H9 (cell line): ENCODE data around the gene TRIM10. TPM values are rescaled to one million over a fixed set of nuclear protein-coding genes. Genes with fewer than 3 reads are reported as not detected.

Experiments used
- DNase-seq: peaks from one replicate; pipeline ENCODE4 v3.0.0-alpha.2; 2017
- H2AFZ ChIP-seq: one replicate; pipeline ENCODE4 v1.6.1; 2013; ENCODE audit warnings: mild to moderate bottlenecking, low read length, control low read depth, moderate library complexity
- H2AK5ac ChIP-seq: 2 replicates; pipeline ENCODE4 v1.6.1; 2013; ENCODE audit warnings: low read length, control low read depth, mixed read lengths; ENCODE audit not compliant: insufficient read length
- H2BK120ac ChIP-seq: one replicate; pipeline ENCODE4 v1.6.1; 2013; ENCODE audit warnings: low read depth, mild to moderate bottlenecking, low read length, control low read depth, inconsistent platforms; ENCODE audit not compliant: poor library complexity, severe bottlenecking
- H2BK12ac ChIP-seq: 2 replicates; pipeline ENCODE4 v1.6.1; 2013; ENCODE audit warnings: low read length, control low read depth, mixed read lengths, low read depth; ENCODE audit not compliant: insufficient read length
- H2BK15ac ChIP-seq: 2 replicates; pipeline ENCODE4 v1.6.1; 2013; ENCODE audit warnings: low read depth, low read length, control low read depth
- H2BK20ac ChIP-seq: one replicate; pipeline ENCODE4 v1.6.1; 2013; ENCODE audit warnings: low read depth, mild to moderate bottlenecking, low read length, control low read depth, inconsistent platforms; ENCODE audit not compliant: poor library complexity, severe bottlenecking
- H2BK5ac ChIP-seq: 2 replicates; pipeline ENCODE4 v1.6.1; 2013; ENCODE audit warnings: low read length, control low read depth, mixed read lengths; ENCODE audit not compliant: insufficient read length
- H3K14ac ChIP-seq: 2 replicates; pipeline ENCODE4 v1.6.1; 2013; ENCODE audit warnings: low read length, control low read depth; ENCODE audit not compliant: insufficient read depth
- H3K18ac ChIP-seq: 2 replicates; pipeline ENCODE4 v1.6.1; 2013; ENCODE audit warnings: low read depth, mild to moderate bottlenecking, mixed read lengths, low read length, control low read depth; ENCODE audit not compliant: insufficient read length
- H3K23ac ChIP-seq: 2 replicates; pipeline ENCODE4 v1.6.1; 2013; ENCODE audit warnings: low read length, control low read depth, mixed read lengths, low read depth; ENCODE audit not compliant: insufficient read length
- H3K23me2 ChIP-seq: 2 replicates; pipeline ENCODE4 v1.6.1; 2013; ENCODE audit warnings: low read depth, mild to moderate bottlenecking, mixed read lengths, low read length, control low read depth; ENCODE audit not compliant: insufficient read length, poor library complexity, severe bottlenecking
- H3K27ac ChIP-seq: 2 replicates; pipeline ENCODE4 v1.5.1; 2013; ENCODE audit warnings: low read length, control low read depth, mixed read lengths, low read depth; ENCODE audit not compliant: insufficient read length
- H3K27me3 ChIP-seq: 2 replicates; pipeline ENCODE4 v1.6.1; 2013; ENCODE audit warnings: low read length, control low read depth, inconsistent platforms; ENCODE audit not compliant: insufficient read depth
- H3K4ac ChIP-seq: 2 replicates; pipeline ENCODE4 v1.6.1; 2013; ENCODE audit warnings: low read depth, mild to moderate bottlenecking, control low read depth, inconsistent platforms, low read length, moderate library complexity
- H3K4me1 ChIP-seq: 2 replicates; pipeline ENCODE4 v1.6.1; 2013; ENCODE audit warnings: low read length, control low read depth, inconsistent platforms; ENCODE audit not compliant: insufficient read depth
- H3K4me2 ChIP-seq: 2 replicates; pipeline ENCODE4 v1.6.1; 2013; ENCODE audit warnings: low read length, control low read depth, mixed read lengths; ENCODE audit not compliant: insufficient read length, insufficient read depth
- H3K56ac ChIP-seq: 2 replicates; pipeline ENCODE4 v1.6.1; 2013; ENCODE audit warnings: low read depth, mild to moderate bottlenecking, mixed read lengths, low read length, control low read depth; ENCODE audit not compliant: insufficient read length
- H3K79me1 ChIP-seq: 2 replicates; pipeline ENCODE4 v1.6.1; 2013; ENCODE audit warnings: low read depth, mild to moderate bottlenecking, moderate library complexity, low read length, control low read depth, inconsistent platforms; ENCODE audit not compliant: insufficient read depth, poor library complexity, severe bottlenecking
- H3K79me2 ChIP-seq: 2 replicates; pipeline ENCODE4 v1.6.1; 2013; ENCODE audit warnings: low read length, control low read depth, inconsistent platforms; ENCODE audit not compliant: insufficient read depth
- H3K9ac ChIP-seq: 2 replicates; pipeline ENCODE4 v1.6.1; 2013; ENCODE audit warnings: low read length, control low read depth, mixed read lengths; ENCODE audit not compliant: insufficient read length; ENCODE audit errors: extremely low read depth
- H3K9me3 ChIP-seq: one replicate; pipeline ENCODE4 v1.6.1; 2013; ENCODE audit warnings: low read depth, low read length, inconsistent platforms; ENCODE audit not compliant: control insufficient read depth
- H3T11ph ChIP-seq: one replicate; pipeline ENCODE4 v1.6.1; 2013; ENCODE audit warnings: mild to moderate bottlenecking, low read length, control low read depth, inconsistent platforms
- H4K20me1 ChIP-seq: one replicate; pipeline ENCODE4 v1.6.1; 2013; ENCODE audit not compliant: control insufficient read depth, insufficient read length, insufficient read depth
- H4K5ac ChIP-seq: 2 replicates; pipeline ENCODE4 v1.6.1; 2013; ENCODE audit warnings: low read depth, mild to moderate bottlenecking, mixed read lengths, low read length, control low read depth; ENCODE audit not compliant: insufficient read length
- H4K8ac ChIP-seq: replicated peaks from 2 replicates; pipeline ENCODE4 v1.6.1; 2013; ENCODE audit warnings: low read length, control low read depth, mixed read lengths, low read depth; ENCODE audit not compliant: insufficient read length
- H4K91ac ChIP-seq: 2 replicates; pipeline ENCODE4 v1.6.1; 2013; ENCODE audit warnings: low read depth, mild to moderate bottlenecking, moderate library complexity, mixed read lengths, low read length, control low read depth; ENCODE audit not compliant: insufficient read length
- H3K27ac Mint-ChIP-seq, 3 experiments: 2 replicates in 2 of 3; 3 replicates in 1 of 3; pipeline ENCODE4 v1.8.0; 2020 to 2021; ENCODE audit warnings: mixed read lengths in 3 of 3, mild to moderate bottlenecking in 1 of 3, moderate library complexity in 1 of 3
- H3K27me3 Mint-ChIP-seq: 2 replicates; pipeline ENCODE4 v1.8.0; 2021; ENCODE audit warnings: low read depth, mild to moderate bottlenecking, moderate library complexity, mixed read lengths
- H3K36me3 Mint-ChIP-seq, 3 experiments: 2 replicates in 2 of 3; 3 replicates in 1 of 3; pipeline ENCODE4 v1.8.0; 2020 to 2021; ENCODE audit warnings: low read depth in 3 of 3, mixed read lengths in 3 of 3; ENCODE audit not compliant: insufficient read depth in 1 of 3
- H3K4me1 Mint-ChIP-seq, 2 experiments: 2 replicates each; pipeline ENCODE4 v1.8.0; 2020; ENCODE audit warnings: mixed read lengths in 2 of 2
- H3K4me3 Mint-ChIP-seq, 2 experiments: 2 replicates in 1 of 2; 3 replicates in 1 of 2; pipeline ENCODE4 v1.8.0; 2020 to 2021; ENCODE audit warnings: mild to moderate bottlenecking in 2 of 2, mixed read lengths in 2 of 2, moderate library complexity in 1 of 2
- H3K9me3 Mint-ChIP-seq, 2 experiments: 2 replicates in 1 of 2; 3 replicates in 1 of 2; pipeline ENCODE4 v1.8.0; 2020; ENCODE audit warnings: mild to moderate bottlenecking in 2 of 2, mixed read lengths in 2 of 2, moderate library complexity in 1 of 2
- CTCF ChIP-seq: fragments of 200-600 bp; sonication (generic); conservative IDR thresholded peaks from 3 replicates; pipeline ENCODE4 v1.8.0; 2021; ENCODE audit warnings: antibody characterized with exemption, mild to moderate bottlenecking
- WGBS: extraction: QIAGEN DNeasy Blood & Tissue Kit; methylation state at CpG from one replicate; pipeline ENCODE4 v1.1.7; 2013; ENCODE audit warnings: missing lambda C conversion rate, low lambda C conversion rate, mixed read lengths; ENCODE audit not compliant: insufficient read length; ENCODE audit errors: extremely low coverage; 5-methylcytosine and 5-hydroxymethylcytosine counted together
- total RNA-seq: library from RNA; stranded (reverse); gene quantifications from 2 replicates; pipeline ENCODE4 v1.2.1, GENCODE V29; 2021

Gene TRIM10
- total RNA-seq, 1 experiment from 2014 or later = 0.07 TPM

DNA sequence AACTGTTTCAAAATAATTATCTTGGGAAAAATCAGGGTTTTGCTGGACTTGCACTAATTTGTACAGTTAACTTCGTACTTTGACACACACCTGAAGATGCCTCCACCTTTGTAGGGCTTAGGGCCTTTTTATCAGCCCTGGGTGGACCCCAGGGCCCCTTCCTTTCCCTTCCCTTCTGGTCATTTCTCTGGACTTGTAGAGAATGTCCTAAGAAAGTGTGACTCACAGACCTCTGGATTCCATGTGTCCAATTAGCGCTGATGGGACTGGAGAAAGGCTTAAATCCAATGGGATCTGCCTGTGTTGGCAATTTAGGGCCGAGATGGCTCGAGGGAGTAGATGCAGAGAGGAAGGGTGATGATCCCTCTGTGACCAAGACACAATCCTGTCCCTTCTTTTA is 11.7 kb upstream of the TRIM10 start:
- no peak overlapping the region for H3K23ac ChIP-seq
- H2BK15ac ChIP-seq = no peak overlapping the region
- H2AK5ac ChIP-seq = no peak overlapping the region
- no peaks in the 10 kb centered on the region for H3K9me3 ChIP-seq
- H3K4me1 Mint-ChIP-seq = peaks cover 8% of the 10 kb centered on the region in 2 experiments
- H3K18ac ChIP-seq = no peak overlapping the region
- no peak overlapping the region for H3K4me3 Mint-ChIP-seq
- H3K27me3 ChIP-seq = peaks cover 6% of the 10 kb centered on the region; the same call in 1 of the 2 replicates
- H2BK20ac ChIP-seq = no peak overlapping the region
- H4K91ac ChIP-seq = no peak overlapping the region
- peaks cover 86% of the 10 kb centered on the region for H3K27me3 Mint-ChIP-seq
- no peak overlapping the region for H3K27ac ChIP-seq
- H3K36me3 Mint-ChIP-seq = no peaks in the 10 kb centered on the region
- no peaks in the 10 kb centered on the region for H3K4me1 ChIP-seq
- H4K8ac ChIP-seq = no peak overlapping the region
- H4K20me1 ChIP-seq = no peaks in the 10 kb centered on the region
- H3K56ac ChIP-seq = no peak overlapping the region
- H3T11ph ChIP-seq = no peak overlapping the region
- H2BK12ac ChIP-seq = no peak overlapping the region
- H3K14ac ChIP-seq = no peak overlapping the region
- WGBS = no CpG with 5 or more reads among the region's 4 CpGs
- no peak overlapping the region for H4K5ac ChIP-seq
- H3K27ac Mint-ChIP-seq = no peak overlapping the region
- peaks cover 0 to 3% of the 10 kb centered on the region in 2 experiments; a peak in 1 of 5 replicates for H3K9me3 Mint-ChIP-seq
- no peak overlapping the region for H3K9ac ChIP-seq
- peaks cover 9% of the 10 kb centered on the region for H3K23me2 ChIP-seq
- H2AFZ ChIP-seq = no peak overlapping the region
- no peak overlapping the region for H3K4ac ChIP-seq
- no peak overlapping the region for H2BK120ac ChIP-seq
- H3K4me2 ChIP-seq = no peak overlapping the region
- no peak for TF ChIP-seq CTCF
- H2BK5ac ChIP-seq = no peak overlapping the region
- H3K79me2 ChIP-seq = no peaks in the 10 kb centered on the region
- H3K79me1 ChIP-seq = no peaks in the 10 kb centered on the region
- no peak for DNase-seq
